HG03175 (cell line): ENCODE results near the gene FOXN3.
A peak's percentile ranks its signal among the peaks of the same experiment; 100 is the strongest.

Source experiments
- ATAC-seq: cut with Tn5 transposase; IDR thresholded peaks from one replicate; pipeline ENCODE4 v1.9.1; 2021; ENCODE audit warnings: mild to moderate bottlenecking, moderate library complexity; ENCODE audit not compliant: unreplicated experiment

The FOXN3 gene

GRCh38 chr14:89435492-89435891 is 18.5 kb upstream of the FOXN3 start:
- ATAC-seq: no peak

GRCh38 chr14:89432226-89432625 is 15.2 kb upstream of the FOXN3 start:
- no peak for ATAC-seq

- ATAC-seq: peak; percentile 95
Measured at GRCh38 chr14:89430391-89431236, 13.6 kb upstream of the FOXN3 start.

DNA sequence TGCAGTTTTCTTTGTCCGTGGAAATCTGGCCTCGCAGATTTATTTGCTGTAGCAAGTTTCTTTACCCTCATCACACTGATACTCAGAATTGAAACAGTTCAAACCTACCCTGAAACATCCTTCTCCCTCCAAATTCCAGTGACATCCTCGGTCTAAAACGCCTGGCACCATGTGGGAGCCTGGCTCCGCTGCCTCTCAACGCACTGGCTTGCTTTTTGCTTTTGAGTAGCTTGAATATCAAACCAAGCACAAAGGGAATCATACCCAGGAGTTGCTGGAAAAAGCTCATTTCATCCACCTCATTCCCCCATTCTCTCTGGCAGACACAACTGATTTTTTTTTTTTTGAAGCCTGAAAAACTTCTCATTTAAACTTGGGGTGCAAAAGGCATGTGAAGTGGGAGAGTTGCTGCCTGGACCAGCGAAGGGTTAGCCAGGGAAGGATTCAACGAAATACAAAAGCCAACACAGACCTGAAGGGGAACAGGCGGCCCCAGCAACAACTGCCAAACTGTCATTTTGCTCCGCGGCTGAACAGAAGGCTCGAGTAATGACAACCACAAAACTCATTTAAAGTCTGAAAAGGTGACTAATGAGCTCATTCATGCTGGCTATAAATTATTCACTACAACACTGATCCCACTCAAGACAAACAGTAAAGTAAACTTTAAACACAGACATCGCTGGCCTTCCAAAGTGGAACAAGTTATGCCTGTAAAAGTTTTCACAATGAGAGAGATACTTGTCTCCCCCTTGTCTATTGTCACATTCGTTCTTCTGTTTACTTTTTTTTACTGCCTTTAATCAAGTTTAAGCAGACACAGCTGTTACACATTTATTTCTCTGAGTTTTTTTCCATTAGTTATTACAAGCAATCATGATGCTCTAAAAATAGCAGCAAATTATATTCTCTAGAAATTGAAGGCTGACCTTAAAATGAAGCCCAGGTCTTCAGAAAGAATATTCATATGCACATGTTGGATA is 12.5 kb upstream of the FOXN3 start:
- no peak for ATAC-seq

- ATAC-seq: no peak
Measured at GRCh38 chr14:89428546-89429198, 11.6 kb upstream of the FOXN3 start.

DNA sequence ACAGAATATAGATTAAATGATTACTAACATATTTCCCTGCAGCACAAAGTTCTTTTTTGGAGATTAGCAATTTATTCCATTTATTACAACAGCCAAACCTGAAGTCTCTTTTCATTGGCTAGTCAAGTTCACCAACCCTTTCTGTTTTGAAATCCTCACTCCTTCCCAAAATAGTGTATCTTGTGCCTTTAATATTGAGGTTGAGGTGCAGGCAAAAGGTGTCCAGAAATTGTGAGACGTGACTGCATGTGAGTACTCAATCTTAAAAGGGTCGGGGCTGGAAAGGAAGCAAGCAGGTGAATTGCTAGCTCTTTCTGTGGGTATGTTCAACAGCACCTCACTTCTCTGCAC is 11.1 kb upstream of the FOXN3 start:
- no peak for ATAC-seq

GRCh38 chr14:89427426-89428172 is 10.6 kb upstream of the FOXN3 start:
- ATAC-seq: no peak

- no peak for ATAC-seq
Measured at GRCh38 chr14:89425931-89426330, 8.9 kb upstream of the FOXN3 start.

GRCh38 chr14:89424241-89424640 is 7.2 kb upstream of the FOXN3 start:
- ATAC-seq: no peak

GRCh38 chr14:89422952-89423345 is 5.9 kb upstream of the FOXN3 start:
- no peak for ATAC-seq

GRCh38 chr14:89422181-89422951 is 5.3 kb upstream of the FOXN3 start:
- ATAC-seq: no peak

GRCh38 chr14:89420502-89420901 is 3.5 kb upstream of the FOXN3 start:
- ATAC-seq: no peak

- no peak for ATAC-seq
Measured at GRCh38 chr14:89419973-89420482, 3.0 kb upstream of the FOXN3 start.

DNA sequence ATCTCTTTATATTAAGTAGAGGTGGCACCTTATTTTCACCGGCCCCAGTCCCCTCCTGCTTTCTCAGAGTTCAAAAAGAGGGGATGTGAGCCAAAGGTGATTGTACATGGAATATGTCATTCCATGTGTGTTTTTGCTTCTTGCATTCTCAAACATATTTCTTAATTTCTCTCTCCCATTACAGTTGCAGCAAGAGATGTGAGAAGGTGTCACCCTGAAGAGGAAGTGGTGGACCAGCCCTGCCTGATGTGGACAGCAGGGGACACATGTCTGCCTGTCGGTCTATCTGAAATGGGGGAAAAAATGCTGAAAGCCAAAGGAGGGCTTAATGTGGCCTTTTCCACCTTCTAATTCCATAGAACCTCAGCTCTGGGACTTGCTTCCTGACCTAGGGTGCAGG is 1.9 kb upstream of the FOXN3 start:
- ATAC-seq: no peak

GRCh38 chr14:89418452-89418851 is 1.4 kb upstream of the FOXN3 start:
- no peak for ATAC-seq

DNA sequence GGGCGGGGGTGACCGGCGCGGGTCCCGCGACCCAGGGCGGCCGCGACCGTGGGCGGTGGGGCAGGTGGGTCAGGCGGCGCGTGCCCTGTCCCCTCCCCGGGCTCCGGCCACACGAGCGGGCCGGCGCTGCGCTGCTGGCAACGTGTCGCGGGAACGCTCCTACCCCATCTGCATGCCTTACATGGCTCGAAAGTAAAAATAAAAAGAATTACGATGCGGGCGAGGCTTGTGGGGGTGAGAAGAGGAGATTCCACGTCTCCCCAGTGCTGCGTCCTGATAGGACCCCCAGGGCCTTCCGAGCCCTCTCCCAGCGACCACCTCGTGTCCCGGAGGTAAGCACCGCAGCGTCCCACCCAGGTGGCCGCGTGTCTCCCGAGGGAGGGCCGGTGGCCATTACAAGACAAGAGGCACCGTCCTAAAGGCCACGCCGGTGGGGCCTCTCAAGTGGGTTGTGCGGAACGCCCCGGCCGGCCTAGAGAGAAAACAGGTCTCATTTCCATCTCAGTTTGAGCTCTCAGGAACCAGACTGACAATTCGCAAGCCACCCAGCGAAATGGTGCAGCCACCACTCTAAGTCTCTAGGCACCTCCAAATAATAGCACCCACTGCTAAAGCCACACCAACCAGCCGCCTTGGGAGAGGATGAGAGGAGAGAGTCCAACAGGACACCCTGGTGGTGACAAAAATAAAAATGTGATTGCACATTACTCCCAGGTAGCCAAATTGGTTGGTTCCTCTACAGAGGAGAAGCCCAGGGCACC is 612 bp upstream of the FOXN3 start:
- ATAC-seq: peak; percentile 60

DNA sequence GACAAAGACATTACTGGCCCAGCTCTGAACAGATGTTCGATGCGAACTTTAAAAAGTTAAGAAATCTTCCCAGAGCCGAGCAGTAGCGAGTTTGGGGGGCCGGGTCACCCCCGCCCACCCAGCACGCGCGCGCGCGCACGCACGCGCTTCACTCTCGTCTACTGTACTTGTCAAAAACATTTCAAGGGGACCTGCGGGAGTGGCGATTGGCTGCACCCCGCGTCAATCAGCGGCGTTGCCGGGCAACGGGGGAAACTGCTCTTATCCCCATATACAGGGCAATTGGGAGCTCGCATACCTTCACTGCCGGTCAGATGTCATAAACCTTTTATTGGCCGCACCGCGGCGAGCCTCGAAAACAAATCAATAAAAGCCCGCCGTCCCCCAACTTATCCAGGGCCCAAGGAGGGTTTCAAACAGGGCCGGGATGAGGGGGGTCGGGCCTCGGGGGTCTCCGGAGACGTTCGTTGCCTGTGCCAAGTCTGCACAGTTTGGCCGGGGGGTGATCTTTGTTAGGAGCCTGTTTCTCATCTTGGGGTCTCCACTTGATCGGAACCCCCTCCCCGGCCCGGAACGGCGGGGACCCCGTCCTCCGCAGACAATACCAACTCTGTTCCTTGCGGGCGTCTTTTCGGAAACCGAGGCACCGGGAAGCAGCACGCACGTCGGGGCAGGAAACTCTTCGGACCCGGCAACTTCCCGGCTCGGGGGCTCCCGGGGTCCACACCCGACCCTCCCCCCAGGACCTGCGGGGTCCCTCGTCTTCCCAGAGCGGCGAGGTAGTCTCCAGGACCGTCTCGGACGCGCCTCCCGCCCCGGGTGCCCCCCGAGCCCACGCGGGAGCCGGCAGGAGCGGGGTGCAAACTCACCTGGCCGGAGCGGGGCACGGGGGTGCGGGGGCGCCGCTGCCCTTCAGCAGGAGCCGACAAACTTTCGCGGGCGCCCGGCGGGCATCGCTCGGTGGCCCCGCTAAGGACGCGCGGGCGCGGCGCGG is 734 bp downstream of the FOXN3 start:
- ATAC-seq: peak; percentile 86

- ATAC-seq: no peak
Measured at GRCh38 chr14:89415159-89415558, 1.9 kb downstream of the FOXN3 start.
